DND-41 (cell line): Measurements from ENCODE around the gene PSME2.

Experiments used
- ATAC-seq: fragments of 200-7000 bp; cut with Tn5 transposase; 3 replicates; pipeline ENCODE4 v1.9.1; 2021; ENCODE audit warnings: low read depth; ENCODE audit not compliant: insufficient read depth
- DNase-seq: peaks from one replicate; pipeline ENCODE4 v3.0.0-alpha.2; 2020
- H2AFZ ChIP-seq: 2 replicates; pipeline ENCODE4 v1.6.0; 2012; ENCODE audit warnings: low read depth, low read length
- H3K27ac ChIP-seq: 2 replicates; pipeline ENCODE4 v1.5.1; 2012; ENCODE audit warnings: low read length, inconsistent platforms
- H3K27me3 ChIP-seq: fragments of 200-600 bp; sonication (generic); 2 replicates; pipeline ENCODE4 v1.6.0; 2012; ENCODE audit warnings: low read length, mild to moderate bottlenecking, inconsistent platforms; ENCODE audit not compliant: insufficient read depth, poor library complexity
- H3K36me3 ChIP-seq: 2 replicates; pipeline ENCODE4 v1.5.1; 2012; ENCODE audit warnings: low read length, inconsistent platforms; ENCODE audit not compliant: insufficient read depth
- H3K4me1 ChIP-seq: 2 replicates; pipeline ENCODE4 v1.5.1; 2012; ENCODE audit warnings: mild to moderate bottlenecking, low read length; ENCODE audit not compliant: insufficient read depth
- H3K4me2 ChIP-seq: 2 replicates; pipeline ENCODE4 v1.6.0; 2012; ENCODE audit warnings: mild to moderate bottlenecking, moderate library complexity, low read length, inconsistent platforms; ENCODE audit not compliant: insufficient read depth
- H3K4me3 ChIP-seq, 2 experiments: fragments of 200-600 bp in 1 of 2; shearing (Covaris generic) in 1 of 2; 2 replicates each; pipeline ENCODE4 v1.5.1; 2012 to 2016; ENCODE audit warnings: inconsistent platforms in 2 of 2, low read length in 2 of 2, mild to moderate bottlenecking in 2 of 2, low read depth in 1 of 2, moderate library complexity in 1 of 2
- H3K79me2 ChIP-seq: 2 replicates; pipeline ENCODE4 v1.6.0; 2012; ENCODE audit warnings: low read length, inconsistent platforms; ENCODE audit not compliant: insufficient read depth
- H3K9ac ChIP-seq: 2 replicates; pipeline ENCODE4 v1.6.0; 2012; ENCODE audit warnings: low read depth, mild to moderate bottlenecking, inconsistent platforms, low read length, moderate library complexity
- H3K9me3 ChIP-seq: 2 replicates; pipeline ENCODE4 v1.5.1; 2012; ENCODE audit warnings: low read length, moderate library complexity, mild to moderate bottlenecking, inconsistent platforms; ENCODE audit not compliant: insufficient read depth, severe bottlenecking
- H4K20me1 ChIP-seq: 2 replicates; pipeline ENCODE4 v1.6.0; 2012; ENCODE audit warnings: low read length; ENCODE audit not compliant: insufficient read depth
- EZH2 ChIP-seq: IDR thresholded peaks from 3 replicates; pipeline ENCODE4 v1.6.1; 2012; ENCODE audit warnings: borderline replicate concordance, low read depth, mild to moderate bottlenecking, moderate library complexity, low read length, inconsistent platforms; ENCODE audit not compliant: severe bottlenecking
- TF ChIP-seq, protein P1 (sequence below): IDR thresholded peaks from 2 replicates; pipeline ENCODE4 v1.5.1; 2012; ENCODE audit warnings: borderline replicate concordance, low read length, moderate library complexity, mild to moderate bottlenecking; ENCODE audit not compliant: poor library complexity, severe bottlenecking; ENCODE audit errors: extremely low read depth

PSME2 gene

DNA sequence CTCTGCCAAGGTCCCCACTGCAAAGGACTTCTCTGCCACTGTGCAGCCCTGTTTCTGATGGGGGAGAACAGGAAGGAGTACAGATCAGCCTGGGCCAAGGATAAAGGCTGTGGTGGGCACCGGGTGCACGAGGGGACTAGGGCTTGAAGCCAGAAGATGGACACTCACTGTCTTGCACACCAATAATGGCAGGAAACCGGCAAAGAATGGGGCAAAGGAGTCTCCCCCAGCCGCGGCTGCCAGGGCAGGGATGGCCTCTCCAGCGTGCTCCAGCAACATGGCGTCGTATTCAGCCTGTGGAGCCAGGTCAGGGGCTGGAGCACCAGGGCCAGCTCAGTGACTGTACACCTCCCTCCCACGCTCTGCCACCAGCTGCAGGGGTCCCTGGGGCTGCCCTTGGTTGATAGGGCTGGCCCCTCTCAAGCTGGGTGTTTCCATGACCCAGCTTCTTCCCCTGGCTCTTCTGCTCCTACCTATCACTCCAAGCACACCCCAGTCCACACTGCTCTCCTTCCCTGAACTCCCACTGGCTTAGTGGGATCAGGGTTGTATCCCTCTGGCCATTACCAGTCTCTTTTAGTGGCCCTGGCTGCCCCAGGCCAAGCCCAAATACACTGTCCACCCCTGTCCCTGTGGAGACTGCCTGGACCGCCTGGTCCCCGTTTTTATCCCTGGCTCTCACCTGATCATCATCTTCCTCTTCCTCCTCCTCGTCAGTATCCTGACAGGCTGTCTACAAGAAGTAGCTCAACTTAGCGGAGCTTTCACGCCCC is 35.9 kb upstream of the PSME2 start:
- Histone ChIP-seq H3K4me1 (peaks cover 8% of the 10 kb centered on the region), H3K79me2 (peaks cover 9% of the 10 kb centered on the region; the same call in 1 of the 2 replicates), H3K4me2 (no peak overlapping the region), H4K20me1 (peaks cover 23% of the 10 kb centered on the region; the same call in 1 of the 2 replicates), H3K27me3 (no peaks in the 10 kb centered on the region), H3K9me3 (no peaks in the 10 kb centered on the region), H3K36me3 (peaks cover 89% of the 10 kb centered on the region), H3K27ac (no peak overlapping the region), H3K9ac (no peak overlapping the region), H3K4me3 (no peak overlapping the region), H2AFZ (no peak overlapping the region)
- TF ChIP-seq, protein P1, sequence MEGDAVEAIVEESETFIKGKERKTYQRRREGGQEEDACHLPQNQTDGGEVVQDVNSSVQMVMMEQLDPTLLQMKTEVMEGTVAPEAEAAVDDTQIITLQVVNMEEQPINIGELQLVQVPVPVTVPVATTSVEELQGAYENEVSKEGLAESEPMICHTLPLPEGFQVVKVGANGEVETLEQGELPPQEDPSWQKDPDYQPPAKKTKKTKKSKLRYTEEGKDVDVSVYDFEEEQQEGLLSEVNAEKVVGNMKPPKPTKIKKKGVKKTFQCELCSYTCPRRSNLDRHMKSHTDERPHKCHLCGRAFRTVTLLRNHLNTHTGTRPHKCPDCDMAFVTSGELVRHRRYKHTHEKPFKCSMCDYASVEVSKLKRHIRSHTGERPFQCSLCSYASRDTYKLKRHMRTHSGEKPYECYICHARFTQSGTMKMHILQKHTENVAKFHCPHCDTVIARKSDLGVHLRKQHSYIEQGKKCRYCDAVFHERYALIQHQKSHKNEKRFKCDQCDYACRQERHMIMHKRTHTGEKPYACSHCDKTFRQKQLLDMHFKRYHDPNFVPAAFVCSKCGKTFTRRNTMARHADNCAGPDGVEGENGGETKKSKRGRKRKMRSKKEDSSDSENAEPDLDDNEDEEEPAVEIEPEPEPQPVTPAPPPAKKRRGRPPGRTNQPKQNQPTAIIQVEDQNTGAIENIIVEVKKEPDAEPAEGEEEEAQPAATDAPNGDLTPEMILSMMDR, result no peak
- no peak for TF ChIP-seq EZH2
- no peak for DNase-seq
- 0 out of 3 replicates have a peak, but pooled peaks have one; percentile 8 for ATAC-seq

DNA sequence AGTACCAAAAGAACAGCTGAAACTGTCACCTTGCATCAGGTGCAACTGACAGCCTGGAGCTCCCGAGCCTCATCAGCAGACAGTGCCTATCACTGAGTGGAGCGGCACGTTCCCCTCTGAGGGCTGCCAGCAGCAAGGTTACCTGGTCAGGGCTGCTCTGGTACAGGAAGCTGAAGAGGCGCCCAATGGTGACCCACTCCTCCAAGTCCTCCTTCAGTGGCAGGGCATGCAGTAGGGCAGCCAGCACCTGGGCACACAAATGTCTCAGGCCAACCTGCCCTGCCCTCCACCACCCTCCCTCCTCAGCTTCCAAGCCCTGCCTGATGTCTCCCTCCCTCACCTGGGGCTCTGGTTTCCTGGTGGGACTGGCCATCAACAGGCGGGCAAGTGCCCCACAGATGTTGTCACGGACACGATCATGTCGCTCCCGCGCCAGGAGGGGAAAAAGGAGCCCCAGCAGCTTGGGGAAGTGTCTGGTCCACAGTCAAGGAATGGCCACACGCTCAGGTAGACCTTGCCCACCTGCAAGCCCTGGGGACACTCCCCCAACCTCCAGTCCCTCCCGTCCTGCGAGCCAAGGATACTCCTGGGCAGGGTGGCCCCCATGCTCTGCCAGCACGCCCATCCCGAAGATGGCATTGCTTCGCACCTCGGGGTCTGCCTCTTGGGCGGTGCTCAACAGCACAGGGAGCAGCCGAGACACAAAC is 35.1 kb upstream of the PSME2 start:
- H4K20me1 ChIP-seq, result peaks cover 15% of the 10 kb centered on the region; the same call in 1 of the 2 replicates
- no peaks in the 10 kb centered on the region for H3K9me3 ChIP-seq
- no peaks in the 10 kb centered on the region for H3K27me3 ChIP-seq
- no peak overlapping the region for H2AFZ ChIP-seq
- peaks cover 82% of the 10 kb centered on the region for H3K36me3 ChIP-seq
- H3K9ac ChIP-seq, result no peak overlapping the region
- H3K4me1 ChIP-seq, result no peaks in the 10 kb centered on the region; the same call in 1 of the 2 replicates
- no peak for TF ChIP-seq EZH2
- TF ChIP-seq, protein P1, result no peak
- no peak for ATAC-seq
- no peak overlapping the region for H3K27ac ChIP-seq
- no peak for DNase-seq
- H3K4me2 ChIP-seq, result no peak overlapping the region
- peaks cover under 1% of the 10 kb centered on the region; the same call in 1 of the 2 replicates for H3K79me2 ChIP-seq
- no peak overlapping the region for H3K4me3 ChIP-seq

DNA sequence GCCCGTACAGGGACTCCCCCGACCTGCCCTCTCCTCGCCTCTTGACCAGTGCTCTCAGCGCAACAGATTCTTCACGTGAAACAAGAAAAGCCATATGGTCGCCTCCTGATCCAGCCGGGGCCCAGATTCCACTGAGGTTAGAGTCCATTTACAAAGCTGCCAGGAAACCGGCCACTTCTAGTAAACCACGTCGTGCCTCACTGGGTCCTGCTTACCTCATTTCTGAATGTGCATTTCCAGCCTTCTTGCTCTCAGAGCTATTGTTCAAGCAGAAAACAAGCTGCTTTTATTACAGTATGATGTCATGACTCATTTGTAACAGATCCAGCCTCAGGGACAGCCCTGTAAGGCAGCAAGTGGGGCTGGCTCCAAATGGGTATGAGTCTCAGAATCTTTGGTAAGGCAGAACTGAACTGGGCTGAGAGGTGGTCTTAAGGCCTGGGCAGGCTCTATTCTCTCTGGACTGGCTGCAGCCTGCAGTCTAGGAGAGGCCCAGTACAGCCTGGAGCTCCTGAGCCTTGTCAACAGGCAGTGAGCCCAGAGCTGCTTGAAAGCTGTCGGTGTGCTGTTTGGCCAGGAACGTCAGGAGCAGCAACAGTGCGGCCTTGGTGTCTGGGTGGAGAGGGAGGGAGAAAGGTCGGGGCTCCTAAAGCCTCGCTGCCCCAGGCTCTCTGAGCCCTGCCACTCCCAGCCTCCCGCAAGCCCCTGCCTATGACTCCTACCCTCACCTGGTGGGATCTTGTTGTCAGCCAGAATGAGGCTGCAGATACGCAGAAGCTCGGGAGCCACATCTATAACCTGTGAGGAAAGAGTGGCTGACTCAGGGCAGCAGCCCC is 33.8 kb upstream of the PSME2 start:
- Histone ChIP-seq H3K9ac (no peak overlapping the region), H3K4me1 (no peaks in the 10 kb centered on the region; the same call in 1 of the 2 replicates), H3K9me3 (no peaks in the 10 kb centered on the region), H2AFZ (no peak overlapping the region), H3K4me3 (no peak overlapping the region), H3K79me2 (no peaks in the 10 kb centered on the region), H3K36me3 (peaks cover 69% of the 10 kb centered on the region), H3K27me3 (no peaks in the 10 kb centered on the region), H3K27ac (no peak overlapping the region), H3K4me2 (no peak overlapping the region), H4K20me1 (peaks cover 14% of the 10 kb centered on the region; the same call in 1 of the 2 replicates)
- no peak for TF ChIP-seq EZH2
- TF ChIP-seq, protein P1, result no peak
- DNase-seq (no peak), ATAC-seq (no peak)
